GM21825 (cell line): ENCODE data around the gene CSMD2.

ENCODE experiments used
- ATAC-seq: cut with Tn5 transposase; IDR thresholded peaks from one replicate; pipeline ENCODE4 v1.9.1; 2021; ENCODE audit warnings: mild to moderate bottlenecking, moderate library complexity; ENCODE audit not compliant: unreplicated experiment

CSMD2 gene

GRCh38 chr1:33578557-33579448, 586.2 kb downstream of the CSMD2 start:
- ATAC-seq, result no peak

- ATAC-seq, result no peak
Observed at GRCh38 chr1:33577663-33578062, 587.4 kb downstream of the CSMD2 start.

- ATAC-seq, result no peak
Observed at GRCh38 chr1:33576821-33577599, 588.0 kb downstream of the CSMD2 start.

GRCh38 chr1:33575324-33575879, 589.6 kb downstream of the CSMD2 start:
- ATAC-seq, result no peak

- no peak for ATAC-seq
Observed at GRCh38 chr1:33573661-33574060, 591.4 kb downstream of the CSMD2 start.

- no peak for ATAC-seq
Observed at GRCh38 chr1:33572387-33572786, 592.6 kb downstream of the CSMD2 start.

- no peak for ATAC-seq
Observed at GRCh38 chr1:33569331-33569730, 595.7 kb downstream of the CSMD2 start.

- no peak for ATAC-seq
Observed at GRCh38 chr1:33563699-33564098, 601.3 kb downstream of the CSMD2 start.

GRCh38 chr1:33562563-33562962, 602.5 kb downstream of the CSMD2 start:
- ATAC-seq, result no peak

GRCh38 chr1:33561576-33561975, 603.5 kb downstream of the CSMD2 start:
- ATAC-seq, result no peak

- ATAC-seq, result no peak
Observed at GRCh38 chr1:33560680-33561079, 604.4 kb downstream of the CSMD2 start.

- ATAC-seq, result no peak
Observed at GRCh38 chr1:33548721-33549120, 616.3 kb downstream of the CSMD2 start.

- ATAC-seq, result no peak
Observed at GRCh38 chr1:33548319-33548718, 616.7 kb downstream of the CSMD2 start.

GRCh38 chr1:33547576-33547975, 617.5 kb downstream of the CSMD2 start:
- ATAC-seq, result no peak

- no peak for ATAC-seq
Observed at GRCh38 chr1:33541966-33542365, 623.1 kb downstream of the CSMD2 start.

- ATAC-seq, result no peak
Observed at GRCh38 chr1:33537885-33538284, 627.1 kb downstream of the CSMD2 start.

- no peak for ATAC-seq
Observed at GRCh38 chr1:33535334-33535733, 629.7 kb downstream of the CSMD2 start.

GRCh38 chr1:33532936-33533335, 632.1 kb downstream of the CSMD2 start:
- no peak for ATAC-seq

GRCh38 chr1:33532250-33532649, 632.8 kb downstream of the CSMD2 start:
- ATAC-seq, result no peak

- ATAC-seq, result no peak
Observed at GRCh38 chr1:33529957-33530356, 635.1 kb downstream of the CSMD2 start.

GRCh38 chr1:33527934-33528333, 637.1 kb downstream of the CSMD2 start:
- ATAC-seq, result no peak

GRCh38 chr1:33524586-33524985, 640.4 kb downstream of the CSMD2 start:
- ATAC-seq, result no peak
